HepG2 (cell line): ENCODE data around the gene SLC4A2. TPM values are rescaled to one million over a fixed set of nuclear protein-coding genes. Genes with fewer than 3 reads are reported as not detected.

Source experiments
- AGO1 ChIP-seq: fragments of 200-400 bp; formaldehyde crosslinking; IDR thresholded peaks from 2 replicates; pipeline ENCODE4 v1.6.1; 2017; ENCODE audit warnings: mild to moderate bottlenecking, low read depth, low read length, moderate library complexity; ENCODE audit not compliant: poor library complexity, severe bottlenecking
- GABPA ChIP-seq, 2 experiments: IDR thresholded peaks; 2 replicates each; pipeline ENCODE4 v1.6.1; 2011 to 2016; ENCODE audit warnings: low read depth in 2 of 2, low read length in 1 of 2, missing biosample characterization in 1 of 2, missing genetic modification characterization in 1 of 2
- GMEB1 ChIP-seq: sonication (generic); formaldehyde crosslinking; IDR thresholded peaks from 2 replicates; pipeline ENCODE4 v1.5.1; 2020; ENCODE audit warnings: missing genetic modification reagents, mild to moderate bottlenecking, borderline replicate concordance
- GTF3A ChIP-seq: sonication (generic); formaldehyde crosslinking; conservative IDR thresholded peaks from 2 replicates; pipeline ENCODE4 v1.4.0; 2020; ENCODE audit warnings: mild to moderate bottlenecking, missing genetic modification reagents
- IRF2 ChIP-seq: IDR thresholded peaks from 2 replicates; pipeline ENCODE4 v1.6.1; 2018; ENCODE audit warnings: missing genetic modification reagents, missing compliant biosample characterization
- MEIS1 ChIP-seq: sonication (generic); formaldehyde crosslinking; IDR thresholded peaks from 2 replicates; pipeline ENCODE4 v1.9.0; 2021; ENCODE audit warnings: mild to moderate bottlenecking, missing genetic modification reagents, moderate library complexity, borderline replicate concordance
- MTF1 ChIP-seq: sonication (generic); formaldehyde crosslinking; IDR thresholded peaks from 2 replicates; pipeline ENCODE4 v1.5.0; 2020; ENCODE audit warnings: missing genetic modification reagents
- RFX1 ChIP-seq: fragments of 450-650 bp; IDR thresholded peaks from 2 replicates; pipeline ENCODE4 v1.6.1; 2017
- SALL2 ChIP-seq: sonication (generic); formaldehyde crosslinking; IDR thresholded peaks from 2 replicates; pipeline ENCODE4 v1.8.1; 2023; ENCODE audit warnings: mild to moderate bottlenecking, missing genetic modification reagents, inconsistent platforms
- SAP130 ChIP-seq: IDR thresholded peaks from 2 replicates; pipeline ENCODE4 v1.6.1; 2016; ENCODE audit warnings: low read depth
- ZKSCAN5 ChIP-seq: sonication (generic); formaldehyde crosslinking; IDR thresholded peaks from 2 replicates; pipeline ENCODE4 v1.5.1; 2020; ENCODE audit warnings: mild to moderate bottlenecking, missing genetic modification reagents
- ZNF296 ChIP-seq: sonication (generic); formaldehyde crosslinking; conservative IDR thresholded peaks from 2 replicates; pipeline ENCODE4 v1.5.0; 2020; ENCODE audit warnings: mild to moderate bottlenecking, missing genetic modification reagents
- ZNF672 ChIP-seq: sonication (generic); formaldehyde crosslinking; IDR thresholded peaks from 2 replicates; pipeline ENCODE4 v1.8.1; 2022; ENCODE audit warnings: missing genetic modification reagents
- ZNF761 ChIP-seq: sonication (generic); formaldehyde crosslinking; conservative IDR thresholded peaks from 2 replicates; pipeline ENCODE4 v1.4.0; 2020; ENCODE audit warnings: mild to moderate bottlenecking, missing genetic modification reagents
- polyA plus RNA-seq, 8 experiments: library from polyadenylated mRNA; depleted of rRNA in 3 of 8; stranded (reverse) in 7 of 8; unstranded in 1 of 8; fragments of >200 nt; fragmentation: Illumina TruSeq in 4 of 8; extraction: Trizol in 4 of 8; gene quantifications; 2 replicates each; pipeline versions ENCODE4 v1.2.1 to v1.2.3, GENCODE V29; 2011 to 2016; ENCODE audit warnings: low read depth in 4 of 8, missing spikeins in 1 of 8, mixed read lengths in 1 of 8; ENCODE audit not compliant: insufficient read depth in 1 of 8
- total RNA-seq, 5 experiments: library from RNA; depleted of rRNA; stranded (reverse); fragments of >200 nt; fragmentation: Illumina TruSeq; extraction: Trizol; gene quantifications; 2 replicates each; pipeline ENCODE4 v1.2.3, GENCODE V29; 2016; ENCODE audit warnings: low read depth in 1 of 5
- TF ChIP-seq, protein P1 (sequence below): sonication (generic); formaldehyde crosslinking; IDR thresholded peaks from 2 replicates; pipeline ENCODE4 v1.4.0; 2020; ENCODE audit warnings: missing genetic modification reagents
- TF ChIP-seq, protein P2 (sequence below): conservative IDR thresholded peaks from 2 replicates; pipeline ENCODE4 v1.6.1; 2018; ENCODE audit warnings: missing genetic modification reagents
- TF ChIP-seq, protein P3 (sequence below): sonication (generic); formaldehyde crosslinking; IDR thresholded peaks from 2 replicates; pipeline ENCODE4 v1.4.0; 2020; ENCODE audit warnings: missing genetic modification reagents
- TF ChIP-seq, protein P4 (sequence below), 2 experiments: sonication (generic) in 1 of 2; formaldehyde crosslinking in 1 of 2; IDR thresholded peaks; 2 replicates each; pipeline versions ENCODE4 v1.4.0 to v1.6.1; 2018 to 2020; ENCODE audit warnings: missing genetic modification reagents in 2 of 2, borderline replicate concordance in 1 of 2, low read depth in 1 of 2, mild to moderate bottlenecking in 1 of 2, missing biosample characterization in 1 of 2

Gene SLC4A2
- total and polyA plus RNA-seq, 2 of the 13 experiments (the other 11 are each of a cell fraction or from before 2014, with no cell fraction given) = 51.9 to 73.4 TPM

GRCh38 chr7:151087245-151088018, 28.0 kb downstream of the SLC4A2 start (continued):
- TF ChIP-seq ZKSCAN5 (CRISPR knock-in tag) = no peak
- TF ChIP-seq SAP130 (CRISPR knock-in tag) = peak; percentile 60
- TF ChIP-seq ZNF672 (CRISPR knock-in tag) = no peak
- TF ChIP-seq, protein P1, sequence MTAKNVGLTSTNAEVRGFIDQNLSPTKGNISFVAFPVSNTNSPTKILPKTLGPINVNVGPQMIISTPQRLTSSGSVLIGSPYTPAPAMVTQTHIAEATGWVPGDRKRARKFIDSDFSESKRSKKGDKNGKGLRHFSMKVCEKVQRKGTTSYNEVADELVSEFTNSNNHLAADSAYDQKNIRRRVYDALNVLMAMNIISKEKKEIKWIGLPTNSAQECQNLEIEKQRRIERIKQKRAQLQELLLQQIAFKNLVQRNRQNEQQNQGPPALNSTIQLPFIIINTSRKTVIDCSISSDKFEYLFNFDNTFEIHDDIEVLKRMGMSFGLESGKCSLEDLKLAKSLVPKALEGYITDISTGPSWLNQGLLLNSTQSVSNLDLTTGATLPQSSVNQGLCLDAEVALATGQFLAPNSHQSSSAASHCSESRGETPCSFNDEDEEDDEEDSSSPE = no peak; the same call in 1 of the 2 replicates
- 0 out of 2 replicates have a peak, but pooled peaks have one; percentile 26 for TF ChIP-seq GTF3A (CRISPR knock-in tag)
- TF ChIP-seq, protein P2, sequence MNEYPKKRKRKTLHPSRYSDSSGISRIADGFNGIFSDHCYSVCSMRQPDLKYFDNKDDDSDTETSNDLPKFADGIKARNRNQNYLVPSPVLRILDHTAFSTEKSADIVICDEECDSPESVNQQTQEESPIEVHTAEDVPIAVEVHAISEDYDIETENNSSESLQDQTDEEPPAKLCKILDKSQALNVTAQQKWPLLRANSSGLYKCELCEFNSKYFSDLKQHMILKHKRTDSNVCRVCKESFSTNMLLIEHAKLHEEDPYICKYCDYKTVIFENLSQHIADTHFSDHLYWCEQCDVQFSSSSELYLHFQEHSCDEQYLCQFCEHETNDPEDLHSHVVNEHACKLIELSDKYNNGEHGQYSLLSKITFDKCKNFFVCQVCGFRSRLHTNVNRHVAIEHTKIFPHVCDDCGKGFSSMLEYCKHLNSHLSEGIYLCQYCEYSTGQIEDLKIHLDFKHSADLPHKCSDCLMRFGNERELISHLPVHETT (CRISPR knock-in tag) = 0 out of 2 replicates have a peak, but pooled peaks have one; percentile 15
- no peak for TF ChIP-seq ZNF296 (CRISPR knock-in tag)
- TF ChIP-seq MEIS1 (CRISPR knock-in tag) = peak; percentile 70; the same call in 1 of the 2 replicates
- TF ChIP-seq, protein P3, sequence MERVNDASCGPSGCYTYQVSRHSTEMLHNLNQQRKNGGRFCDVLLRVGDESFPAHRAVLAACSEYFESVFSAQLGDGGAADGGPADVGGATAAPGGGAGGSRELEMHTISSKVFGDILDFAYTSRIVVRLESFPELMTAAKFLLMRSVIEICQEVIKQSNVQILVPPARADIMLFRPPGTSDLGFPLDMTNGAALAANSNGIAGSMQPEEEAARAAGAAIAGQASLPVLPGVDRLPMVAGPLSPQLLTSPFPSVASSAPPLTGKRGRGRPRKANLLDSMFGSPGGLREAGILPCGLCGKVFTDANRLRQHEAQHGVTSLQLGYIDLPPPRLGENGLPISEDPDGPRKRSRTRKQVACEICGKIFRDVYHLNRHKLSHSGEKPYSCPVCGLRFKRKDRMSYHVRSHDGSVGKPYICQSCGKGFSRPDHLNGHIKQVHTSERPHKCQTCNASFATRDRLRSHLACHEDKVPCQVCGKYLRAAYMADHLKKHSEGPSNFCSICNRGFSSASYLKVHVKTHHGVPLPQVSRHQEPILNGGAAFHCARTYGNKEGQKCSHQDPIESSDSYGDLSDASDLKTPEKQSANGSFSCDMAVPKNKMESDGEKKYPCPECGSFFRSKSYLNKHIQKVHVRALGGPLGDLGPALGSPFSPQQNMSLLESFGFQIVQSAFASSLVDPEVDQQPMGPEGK (CRISPR knock-in tag) = peak; percentile 61
- TF ChIP-seq ZNF761 (CRISPR knock-in tag) = 0 out of 2 replicates have a peak, but pooled peaks have one; percentile 54
- TF ChIP-seq SALL2 = no peak
- no peak for TF ChIP-seq GABPA (IDR thresholded peaks at IDR 0.05; ENCODE audit: low read depth, low read length)
- peak; percentile 51 for TF ChIP-seq GABPA (CRISPR knock-in tag; IDR thresholded peaks at IDR 0.05; ENCODE audit: low read depth)
- no peak for TF ChIP-seq RFX1
- TF ChIP-seq AGO1 = peak; percentile 33
- peak; percentile 43; the same call in 1 of the 2 replicates for TF ChIP-seq GMEB1 (CRISPR knock-in tag)
- TF ChIP-seq, protein P4, sequence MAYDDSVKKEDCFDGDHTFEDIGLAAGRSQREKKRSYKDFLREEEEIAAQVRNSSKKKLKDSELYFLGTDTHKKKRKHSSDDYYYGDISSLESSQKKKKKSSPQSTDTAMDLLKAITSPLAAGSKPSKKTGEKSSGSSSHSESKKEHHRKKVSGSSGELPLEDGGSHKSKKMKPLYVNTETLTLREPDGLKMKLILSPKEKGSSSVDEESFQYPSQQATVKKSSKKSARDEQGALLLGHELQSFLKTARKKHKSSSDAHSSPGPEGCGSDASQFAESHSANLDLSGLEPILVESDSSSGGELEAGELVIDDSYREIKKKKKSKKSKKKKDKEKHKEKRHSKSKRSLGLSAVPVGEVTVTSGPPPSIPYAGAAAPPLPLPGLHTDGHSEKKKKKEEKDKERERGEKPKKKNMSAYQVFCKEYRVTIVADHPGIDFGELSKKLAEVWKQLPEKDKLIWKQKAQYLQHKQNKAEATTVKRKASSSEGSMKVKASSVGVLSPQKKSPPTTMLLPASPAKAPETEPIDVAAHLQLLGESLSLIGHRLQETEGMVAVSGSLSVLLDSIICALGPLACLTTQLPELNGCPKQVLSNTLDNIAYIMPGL (CRISPR knock-in tag; IDR thresholded peaks at IDR 0.05; ENCODE audit: borderline replicate concordance in 1 of 2, low read depth in 1 of 2) = peak; percentile 39 to 88; a peak in 3 of 4 replicates
- TF ChIP-seq IRF2 (CRISPR knock-in tag) = peak; percentile 55
- TF ChIP-seq MTF1 (CRISPR knock-in tag) = no peak
